ENCODE measurements around the gene NKAIN2. TPM values are rescaled to one million over a fixed set of nuclear protein-coding genes. Genes with fewer than 3 reads are reported as not detected.
"Not testable (repeated sequence)": the region's sequence is repeated elsewhere in the genome, so short reads cannot be mapped to it uniquely, and the experiment has no call there.

NKAIN2 gene
- total RNA-seq, 4 donors from 2014 or later, result 0.31 to 0.58 (median 0.39) TPM; not detected in 1

GRCh38 chr6:124723671-124724070 is 920.0 kb downstream of the NKAIN2 start:
- H3K4me1 ChIP-seq, result no peaks in the 10 kb centered on the region
- intact Hi-C loops (cut with DNase I; ENCODE audit: low total_unique reads) (no loop called here), in situ Hi-C loops (cut with MboI; ENCODE audit: low sequenced_read_pairs in 4 of 4) (no loop called here)
- no peaks in the 10 kb centered on the region for H3K9me3 ChIP-seq
- H3K4me3 ChIP-seq, result no peak overlapping the region
- H3K27ac ChIP-seq, result no peak overlapping the region
- no peaks in the 10 kb centered on the region for H3K36me3 ChIP-seq
- no peak for DNase-seq
- H3K27me3 ChIP-seq, result no peaks in the 10 kb centered on the region
- no peak for TF ChIP-seq POLR2A (IDR thresholded peaks at IDR 0.05)
- TF ChIP-seq, protein P1, sequence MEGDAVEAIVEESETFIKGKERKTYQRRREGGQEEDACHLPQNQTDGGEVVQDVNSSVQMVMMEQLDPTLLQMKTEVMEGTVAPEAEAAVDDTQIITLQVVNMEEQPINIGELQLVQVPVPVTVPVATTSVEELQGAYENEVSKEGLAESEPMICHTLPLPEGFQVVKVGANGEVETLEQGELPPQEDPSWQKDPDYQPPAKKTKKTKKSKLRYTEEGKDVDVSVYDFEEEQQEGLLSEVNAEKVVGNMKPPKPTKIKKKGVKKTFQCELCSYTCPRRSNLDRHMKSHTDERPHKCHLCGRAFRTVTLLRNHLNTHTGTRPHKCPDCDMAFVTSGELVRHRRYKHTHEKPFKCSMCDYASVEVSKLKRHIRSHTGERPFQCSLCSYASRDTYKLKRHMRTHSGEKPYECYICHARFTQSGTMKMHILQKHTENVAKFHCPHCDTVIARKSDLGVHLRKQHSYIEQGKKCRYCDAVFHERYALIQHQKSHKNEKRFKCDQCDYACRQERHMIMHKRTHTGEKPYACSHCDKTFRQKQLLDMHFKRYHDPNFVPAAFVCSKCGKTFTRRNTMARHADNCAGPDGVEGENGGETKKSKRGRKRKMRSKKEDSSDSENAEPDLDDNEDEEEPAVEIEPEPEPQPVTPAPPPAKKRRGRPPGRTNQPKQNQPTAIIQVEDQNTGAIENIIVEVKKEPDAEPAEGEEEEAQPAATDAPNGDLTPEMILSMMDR (IDR thresholded peaks at IDR 0.05 in 4 of 5, conservative IDR thresholded peaks at IDR 0.05 in 1 of 5), result no peak
- no peak for ATAC-seq

- H3K36me3 ChIP-seq; DNase-seq; ATAC-seq; H3K9me3 ChIP-seq; H3K4me1 ChIP-seq; intact Hi-C loops (cut with DNase I; ENCODE audit: low total_unique reads); H3K27me3 ChIP-seq; H3K27ac ChIP-seq; H3K4me3 ChIP-seq; in situ Hi-C loops (cut with MboI; ENCODE audit: low sequenced_read_pairs in 4 of 4): not testable (repeated sequence)
These were observed 934.1 kb downstream of the NKAIN2 start for GRCh38 chr6:124737804-124738203.

DNA sequence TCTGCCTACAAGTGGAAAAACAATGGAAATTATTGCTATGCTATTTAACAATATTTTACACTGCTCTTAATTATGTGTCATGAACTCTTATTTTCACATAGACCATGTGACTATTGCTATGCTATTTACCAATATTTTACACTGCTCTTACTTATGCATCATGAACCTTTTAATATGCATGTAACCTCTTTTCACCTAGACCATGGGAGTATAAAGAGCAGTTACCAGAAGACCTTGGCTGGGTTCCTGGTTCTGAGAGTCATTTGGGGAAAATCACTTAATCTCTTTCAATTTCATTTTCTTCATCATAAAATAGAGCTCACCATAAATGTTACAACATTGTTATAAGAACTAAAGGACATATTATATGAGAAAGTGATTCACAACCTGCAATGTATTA is 934.8 kb downstream of the NKAIN2 start:
- TF ChIP-seq, protein P1 (IDR thresholded peaks at IDR 0.05 in 4 of 5, conservative IDR thresholded peaks at IDR 0.05 in 1 of 5), result no peak
- no peak for TF ChIP-seq POLR2A (IDR thresholded peaks at IDR 0.05)
- Histone ChIP-seq H3K9me3 (no peaks in the 10 kb centered on the region), H3K27me3 (no peaks in the 10 kb centered on the region), H3K4me1 (peaks cover 0 to 1% of the 10 kb centered on the region in 2 donors), H3K27ac (no peak overlapping the region), H3K4me3 (no peak overlapping the region), H3K36me3 (no peaks in the 10 kb centered on the region)
- intact Hi-C loops (cut with DNase I; ENCODE audit: low total_unique reads) (no loop called here), in situ Hi-C loops (cut with MboI; ENCODE audit: low sequenced_read_pairs in 4 of 4) (no loop called here)
- ATAC-seq (no peak), DNase-seq (no peak)

GRCh38 chr6:124741341-124741740 is 937.7 kb downstream of the NKAIN2 start:
- Histone ChIP-seq H3K27ac (no peak overlapping the region), H3K4me1 (peaks cover 0 to 2% of the 10 kb centered on the region in 2 donors), H3K9me3 (no peaks in the 10 kb centered on the region), H3K4me3 (no peak overlapping the region), H3K27me3 (no peaks in the 10 kb centered on the region), H3K36me3 (no peaks in the 10 kb centered on the region)
- TF ChIP-seq POLR2A (IDR thresholded peaks at IDR 0.05), result no peak
- TF ChIP-seq, protein P1 (IDR thresholded peaks at IDR 0.05 in 4 of 5, conservative IDR thresholded peaks at IDR 0.05 in 1 of 5), result no peak
- DNase-seq, result no peak
- in situ Hi-C loops (cut with MboI; ENCODE audit: low sequenced_read_pairs in 4 of 4) (no loop called here), intact Hi-C loops (cut with DNase I; ENCODE audit: low total_unique reads) (no loop called here)
- ATAC-seq, result no peak

DNA sequence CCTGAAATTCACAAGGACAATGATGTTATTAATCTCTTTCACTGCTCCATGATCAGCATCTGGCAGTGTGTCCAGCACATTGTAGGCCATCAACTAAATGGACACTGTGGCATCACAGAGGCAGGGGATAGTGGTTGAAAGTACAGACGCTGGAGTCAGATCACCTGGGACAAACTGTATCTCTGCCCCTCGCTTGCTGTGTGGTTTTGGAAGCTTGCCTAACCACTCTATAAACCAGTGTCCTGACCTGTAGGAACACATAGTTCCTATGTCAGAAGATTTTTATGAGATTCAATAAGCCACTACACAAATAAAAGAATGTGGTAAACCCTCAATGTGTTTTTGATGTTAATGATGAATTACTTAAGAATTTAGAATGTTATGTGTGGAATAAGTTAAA is 939.3 kb downstream of the NKAIN2 start:
- TF ChIP-seq, protein P1 (IDR thresholded peaks at IDR 0.05 in 4 of 5, conservative IDR thresholded peaks at IDR 0.05 in 1 of 5), result no peak
- TF ChIP-seq POLR2A (IDR thresholded peaks at IDR 0.05), result no peak
- H3K27me3 ChIP-seq, result no peaks in the 10 kb centered on the region
- DNase-seq, result no peak
- no peaks in the 10 kb centered on the region for H3K9me3 ChIP-seq
- peaks cover 0 to 2% of the 10 kb centered on the region in 2 donors for H3K4me1 ChIP-seq
- ATAC-seq, result no peak
- intact Hi-C loops (cut with DNase I; ENCODE audit: low total_unique reads) (no loop called here), in situ Hi-C loops (cut with MboI; ENCODE audit: low sequenced_read_pairs in 4 of 4) (no loop called here)
- H3K27ac ChIP-seq, result no peak overlapping the region
- no peaks in the 10 kb centered on the region for H3K36me3 ChIP-seq
- no peak overlapping the region for H3K4me3 ChIP-seq
